LNCaP clone FGC (cell line): ENCODE results near the gene FRMPD2.

Experiments used
- DNase-seq: peaks from one replicate; pipeline ENCODE4 v3.0.0-alpha.2; 2011; ENCODE audit warnings: low read depth
- H3K4me3 ChIP-seq: 2 replicates; pipeline ENCODE4 v1.5.1; 2011; ENCODE audit warnings: mild to moderate bottlenecking, low read depth, low read length, control low read depth
- TF ChIP-seq, protein P1 (sequence below): IDR thresholded peaks from 2 replicates; pipeline ENCODE4 v1.5.1; 2012; ENCODE audit warnings: mild to moderate bottlenecking; ENCODE audit not compliant: control insufficient read depth, insufficient read depth; ENCODE audit errors: extremely low read depth

Gene FRMPD2

DNA sequence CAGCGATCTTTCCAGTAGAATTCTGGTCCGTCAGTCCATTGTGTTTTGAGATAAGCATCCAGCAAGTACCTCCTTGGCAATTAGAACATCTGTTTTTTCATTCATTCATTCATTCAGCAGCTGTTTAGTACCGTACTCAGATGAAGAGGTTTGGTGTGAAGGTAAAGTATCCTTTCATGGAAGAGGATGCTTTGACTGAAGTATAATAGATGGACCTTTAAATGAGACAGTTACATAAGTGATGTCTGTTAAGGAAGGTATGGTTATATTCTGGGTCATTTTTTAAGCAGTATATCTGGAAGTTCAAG, 33.2 kb upstream of the FRMPD2 start:
- no peak for DNase-seq
- TF ChIP-seq, protein P1, sequence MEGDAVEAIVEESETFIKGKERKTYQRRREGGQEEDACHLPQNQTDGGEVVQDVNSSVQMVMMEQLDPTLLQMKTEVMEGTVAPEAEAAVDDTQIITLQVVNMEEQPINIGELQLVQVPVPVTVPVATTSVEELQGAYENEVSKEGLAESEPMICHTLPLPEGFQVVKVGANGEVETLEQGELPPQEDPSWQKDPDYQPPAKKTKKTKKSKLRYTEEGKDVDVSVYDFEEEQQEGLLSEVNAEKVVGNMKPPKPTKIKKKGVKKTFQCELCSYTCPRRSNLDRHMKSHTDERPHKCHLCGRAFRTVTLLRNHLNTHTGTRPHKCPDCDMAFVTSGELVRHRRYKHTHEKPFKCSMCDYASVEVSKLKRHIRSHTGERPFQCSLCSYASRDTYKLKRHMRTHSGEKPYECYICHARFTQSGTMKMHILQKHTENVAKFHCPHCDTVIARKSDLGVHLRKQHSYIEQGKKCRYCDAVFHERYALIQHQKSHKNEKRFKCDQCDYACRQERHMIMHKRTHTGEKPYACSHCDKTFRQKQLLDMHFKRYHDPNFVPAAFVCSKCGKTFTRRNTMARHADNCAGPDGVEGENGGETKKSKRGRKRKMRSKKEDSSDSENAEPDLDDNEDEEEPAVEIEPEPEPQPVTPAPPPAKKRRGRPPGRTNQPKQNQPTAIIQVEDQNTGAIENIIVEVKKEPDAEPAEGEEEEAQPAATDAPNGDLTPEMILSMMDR: no peak
- peak overlapping the region; percentile 63 for H3K4me3 ChIP-seq

DNA sequence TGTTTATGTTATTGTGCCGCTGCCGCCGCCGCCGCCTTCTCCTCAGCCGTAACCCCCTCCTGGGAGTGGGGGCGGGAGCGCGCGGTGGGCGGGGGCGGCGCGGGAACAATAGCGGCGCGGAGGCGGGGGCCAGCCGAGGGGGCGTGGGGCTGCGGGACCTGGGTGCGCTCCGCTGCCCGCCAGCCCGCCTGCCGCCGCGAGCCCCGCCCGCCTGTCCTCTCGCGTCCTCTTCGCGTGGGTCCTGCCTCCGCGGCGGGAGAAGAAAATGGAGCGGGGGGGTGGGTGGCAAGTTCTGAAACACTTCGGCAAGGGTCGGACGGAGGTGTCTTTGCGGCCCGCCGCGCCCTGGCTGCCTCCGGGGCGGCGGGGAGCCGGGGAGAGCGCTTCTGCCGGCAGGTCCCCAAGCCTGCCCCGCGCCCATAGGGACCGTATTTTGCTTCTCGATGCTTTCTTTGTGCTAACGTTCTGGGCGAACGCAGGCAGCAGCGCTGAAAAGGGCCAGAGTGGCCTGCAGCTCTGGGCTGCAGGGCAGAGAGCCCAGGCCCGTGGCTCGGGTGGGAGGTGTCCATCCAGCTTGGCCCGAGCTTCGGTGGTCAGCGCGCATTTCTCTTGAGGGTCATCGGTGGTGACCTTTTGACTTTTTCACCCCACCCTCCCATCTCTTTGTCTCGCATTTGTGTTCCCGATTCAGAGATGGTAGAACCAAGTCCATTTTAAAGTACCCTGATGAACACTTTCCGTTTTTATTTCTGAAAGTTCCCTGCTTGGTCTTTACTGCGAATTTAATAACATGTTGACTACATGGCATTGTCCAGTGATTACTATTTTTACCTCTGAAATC, 32.6 kb upstream of the FRMPD2 start:
- peak overlapping the region; percentile 63 for H3K4me3 ChIP-seq
- TF ChIP-seq, protein P1: no peak
- no peak for DNase-seq

DNA sequence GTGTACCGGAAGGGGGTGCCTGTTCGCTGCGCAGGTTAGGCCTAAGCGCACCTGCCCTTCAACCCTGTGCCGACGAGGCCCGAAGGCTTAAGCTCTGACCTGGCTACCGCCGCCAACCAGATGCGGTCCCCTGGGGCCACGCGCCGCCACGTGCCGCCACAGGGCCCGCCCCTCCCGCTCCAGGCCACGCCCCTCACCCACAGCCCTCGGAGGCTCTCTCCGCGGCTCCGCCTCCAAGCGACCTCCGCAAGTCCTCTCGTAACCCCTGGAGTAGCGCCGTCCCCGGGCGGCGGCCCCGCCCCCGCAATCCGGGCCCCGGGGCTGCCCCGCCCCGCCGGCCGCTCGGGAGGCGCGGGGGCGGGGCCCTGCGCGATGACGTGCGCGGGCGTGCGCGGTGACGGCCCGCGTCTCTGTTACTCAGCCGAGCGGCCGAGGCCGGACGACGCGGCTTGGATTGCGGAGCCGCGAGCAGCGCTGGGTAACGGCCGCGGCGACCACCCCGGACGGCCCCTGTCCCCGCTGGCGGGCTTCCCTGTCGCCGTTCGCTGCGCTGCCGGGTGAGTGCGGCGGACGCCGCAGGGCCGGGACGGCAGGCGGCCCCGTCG, 31.9 kb upstream of the FRMPD2 start, which contains the start of gene MAPK8:
Gene MAPK8, plus strand, starts transcription at position 413 of the 605 bp plus-strand sequence. CDS start 94,984 bp downstream, outside the sequence.
- H3K4me3 ChIP-seq: peak within 1 kb of the TSS; percentile 63
- DNase-seq: peak; percentile 80
- TF ChIP-seq, protein P1: no peak

DNA sequence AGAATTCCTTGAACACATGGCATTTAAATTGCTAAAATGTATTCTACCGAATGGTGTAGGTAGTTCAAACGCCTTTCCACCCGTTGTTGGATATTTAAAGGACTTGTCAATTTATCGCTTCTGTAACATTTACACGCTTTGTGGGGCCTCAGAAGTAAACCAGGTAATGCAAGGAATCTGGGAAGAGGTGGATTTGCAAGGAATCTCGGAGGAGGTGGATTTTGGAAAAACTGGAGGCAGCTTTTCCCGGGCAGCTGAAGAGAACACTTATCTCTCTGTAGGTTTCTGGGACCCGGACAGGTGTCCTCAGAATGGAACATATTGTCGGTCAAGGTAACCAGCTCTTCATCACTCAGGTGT, 31.4 kb upstream of the FRMPD2 start:
- TF ChIP-seq, protein P1: no peak
- DNase-seq: no peak
- H3K4me3 ChIP-seq: peak overlapping the region; percentile 37

DNA sequence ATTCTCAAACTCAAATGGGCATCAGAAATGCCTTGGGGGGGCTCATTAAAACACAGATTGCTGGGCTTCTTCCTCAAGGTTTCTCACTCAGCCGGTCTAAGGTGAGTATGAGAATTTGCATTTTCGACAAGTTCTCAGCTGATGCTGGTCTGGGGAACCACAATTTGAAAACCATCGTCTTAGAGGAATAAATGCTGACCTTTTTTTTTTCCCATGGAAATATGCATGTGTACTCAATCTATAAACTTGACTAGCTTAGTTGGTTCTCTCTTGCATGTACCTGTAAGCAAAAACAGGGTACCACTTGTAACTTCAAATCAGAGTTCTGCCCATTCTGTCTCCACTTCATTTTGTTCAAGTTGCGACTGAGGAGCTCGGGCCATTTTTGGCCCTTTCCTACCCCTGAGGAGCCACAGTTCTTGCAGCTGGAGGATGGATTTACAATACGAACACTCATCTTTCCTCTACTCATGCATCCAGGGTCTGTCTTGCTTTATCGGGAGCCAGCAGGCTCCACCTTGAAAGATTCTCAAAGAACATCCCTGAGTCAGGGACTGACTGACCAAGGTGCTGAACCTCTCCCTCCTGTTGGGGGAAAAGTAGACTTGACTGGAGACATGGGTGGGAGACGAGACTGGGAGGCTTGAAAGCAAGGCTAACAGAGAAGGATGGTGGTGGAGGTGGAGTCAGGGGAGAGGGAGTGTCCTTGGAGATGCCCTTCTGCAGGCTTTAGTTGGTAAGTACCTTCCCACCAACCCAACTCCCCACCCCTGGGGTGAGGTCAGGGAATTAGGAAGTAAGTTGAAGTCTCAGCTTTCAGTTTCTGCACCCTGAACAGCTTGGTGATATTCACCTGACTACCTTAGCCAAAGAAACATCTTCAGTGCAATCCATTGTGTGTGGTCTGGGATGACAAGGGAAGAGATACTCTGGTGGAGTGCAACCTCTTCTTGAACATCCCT, 28.3 kb upstream of the FRMPD2 start:
- no peak for DNase-seq
- H3K4me3 ChIP-seq: no peak overlapping the region
- TF ChIP-seq, protein P1: no peak

DNA sequence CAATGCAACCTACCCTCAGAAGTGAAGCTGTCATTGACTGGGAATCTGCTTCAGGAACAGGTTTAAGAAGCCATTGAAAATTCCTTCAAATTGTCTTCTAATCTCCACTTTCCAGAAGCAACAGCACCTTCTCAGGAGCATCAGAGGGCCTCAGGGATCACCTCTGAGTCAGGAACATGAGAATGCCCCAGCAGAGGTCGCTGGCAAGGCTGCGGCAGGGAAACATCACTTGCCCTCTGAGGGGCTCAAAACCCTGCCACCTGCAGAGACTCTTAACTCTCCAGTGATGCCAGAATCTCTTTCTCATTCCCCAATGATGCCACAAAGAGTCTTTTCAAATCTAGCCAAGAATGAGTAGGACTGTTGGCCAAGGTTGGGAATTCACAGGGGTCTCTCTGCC, 26.1 kb upstream of the FRMPD2 start:
- TF ChIP-seq, protein P1: no peak
- DNase-seq: no peak
- H3K4me3 ChIP-seq: no peak overlapping the region
